GM21526 (cell line): ENCODE data around the gene GLG1.
"Not testable (repeated sequence)": the region's sequence is repeated elsewhere in the genome, so short reads cannot be mapped to it uniquely, and the experiment has no call there.

Experiments
- ATAC-seq: cut with Tn5 transposase; IDR thresholded peaks from one replicate; pipeline ENCODE4 v1.9.1; 2021; ENCODE audit warnings: moderate library complexity; ENCODE audit not compliant: unreplicated experiment, low FRiP score

GLG1 gene

DNA sequence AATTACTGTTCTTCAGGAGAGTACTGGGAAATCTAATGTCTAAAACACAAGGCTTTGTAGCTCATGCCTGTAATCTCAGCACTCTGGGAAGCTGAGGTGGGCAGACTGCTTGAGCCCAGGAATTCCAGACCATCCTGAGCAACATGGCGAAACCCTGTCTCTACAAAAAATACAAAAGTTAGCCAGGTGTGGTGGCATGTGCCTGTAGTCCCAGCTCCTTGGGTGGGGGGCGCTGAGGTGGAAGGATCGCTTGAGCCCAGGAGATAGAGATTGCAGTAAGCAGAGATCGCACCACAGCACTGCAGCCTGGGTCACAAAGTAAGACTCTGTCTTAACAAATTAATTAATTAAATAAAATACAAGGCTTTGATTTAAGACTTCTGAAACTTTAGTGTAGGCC lies 60.8 kb downstream of the GLG1 start:
- ATAC-seq = not testable (repeated sequence)

DNA sequence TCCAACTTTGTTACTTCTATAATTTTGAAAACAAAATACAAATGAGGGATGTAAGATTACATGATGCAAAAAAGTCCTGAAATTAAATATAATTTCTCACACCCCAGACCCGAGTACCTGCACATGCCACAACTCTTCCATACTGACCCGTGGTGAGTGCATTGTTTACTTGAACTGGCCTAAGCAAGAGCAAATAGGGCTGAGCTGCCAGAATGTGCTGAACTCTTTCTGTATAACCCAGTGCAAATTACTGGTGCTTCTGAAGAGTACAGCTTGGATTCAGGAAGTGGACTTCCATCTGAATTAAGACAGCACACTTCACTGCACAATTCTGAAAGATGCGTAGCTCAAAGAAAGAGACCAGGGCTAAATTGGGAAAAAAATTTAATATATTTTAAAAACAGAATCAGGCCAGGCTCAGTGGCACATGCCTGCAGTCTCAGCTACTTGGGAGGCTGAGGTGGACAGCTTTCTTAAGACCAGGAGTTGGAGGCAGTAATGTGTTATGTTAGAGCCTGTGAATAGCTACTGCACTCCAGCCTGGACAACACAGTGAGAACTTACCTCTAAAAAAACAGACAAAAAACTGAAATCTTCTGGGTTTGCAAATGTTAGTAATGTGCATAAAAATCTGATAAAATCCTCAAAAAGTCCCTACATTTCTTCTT lies 63.9 kb downstream of the GLG1 start:
- not testable (repeated sequence) for ATAC-seq

DNA sequence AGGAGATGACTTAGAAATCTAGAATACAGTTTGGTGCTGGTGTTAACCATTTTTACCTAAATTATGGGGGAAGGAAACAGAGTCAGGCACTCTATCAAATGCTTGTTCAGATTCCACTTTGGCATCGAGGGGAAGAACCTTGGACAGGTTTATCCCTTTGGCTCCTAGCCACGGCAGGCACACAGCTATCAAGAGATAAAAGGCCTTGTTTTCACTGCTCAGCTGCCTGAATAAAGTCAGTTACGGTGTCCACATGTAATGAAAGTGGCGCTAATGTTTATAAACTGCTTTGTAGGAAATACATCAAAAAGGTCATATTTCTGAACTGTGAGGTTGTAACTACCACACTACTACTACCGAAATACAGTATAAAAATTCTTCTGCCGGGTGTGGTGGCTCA lies 66.3 kb downstream of the GLG1 start:
- ATAC-seq = not testable (repeated sequence)

DNA sequence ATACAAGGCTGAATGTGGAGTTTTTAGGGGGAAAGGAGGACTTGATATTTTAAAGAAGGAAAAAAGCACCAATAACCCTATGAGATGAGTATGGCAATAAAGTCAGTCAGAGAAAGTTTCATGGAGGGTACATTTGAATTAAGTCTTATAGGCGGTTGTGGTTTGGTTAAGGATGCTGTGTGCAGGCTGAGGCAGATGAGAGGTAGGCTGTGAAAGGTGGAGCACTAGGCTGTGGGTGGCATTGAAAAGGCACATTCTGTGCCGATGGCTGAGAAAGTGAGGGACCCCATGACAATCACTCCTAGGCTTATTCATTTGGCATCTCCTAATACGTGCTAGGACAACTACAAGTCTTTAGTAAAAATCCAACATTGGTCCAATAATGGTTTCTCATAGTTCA lies 68.1 kb downstream of the GLG1 start:
- not testable (repeated sequence) for ATAC-seq

DNA sequence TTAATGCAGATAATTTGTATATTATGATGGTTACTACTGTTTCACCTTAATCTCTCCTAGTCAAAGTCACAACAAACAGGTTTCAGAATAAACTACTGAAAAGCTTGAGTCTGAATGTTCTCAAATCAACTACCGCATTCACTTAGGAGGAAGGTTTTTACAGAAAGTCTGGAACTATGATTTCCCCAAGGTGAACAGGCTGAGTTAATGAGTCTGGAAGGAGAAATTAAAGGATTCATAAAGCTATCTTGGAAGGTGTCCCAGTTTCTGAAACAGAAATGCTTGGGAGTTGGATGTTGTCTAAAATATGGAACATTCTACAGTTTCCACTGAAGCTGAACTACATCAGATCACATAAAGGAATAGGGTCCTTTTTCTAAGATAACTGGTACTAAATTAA lies 69.2 kb downstream of the GLG1 start:
- not testable (repeated sequence) for ATAC-seq

DNA sequence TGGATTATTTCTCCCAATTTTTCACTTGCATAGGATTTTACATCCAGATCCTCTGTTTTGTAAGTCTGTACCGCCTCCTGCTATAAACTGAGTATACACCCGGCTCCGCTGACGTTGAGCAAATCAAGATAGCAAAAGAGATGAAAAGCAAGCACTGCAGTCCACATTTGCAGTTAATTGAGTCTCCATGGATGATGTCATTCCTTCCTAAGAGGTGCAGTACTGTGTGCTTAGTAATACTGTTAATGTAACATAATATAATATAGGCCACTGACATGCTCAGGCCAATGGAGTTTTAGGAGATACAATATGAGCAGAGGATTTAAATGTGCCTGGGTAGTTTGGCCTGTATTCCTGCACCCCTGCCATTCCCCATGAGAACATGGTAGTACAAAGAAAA lies 72.3 kb downstream of the GLG1 start:
- not testable (repeated sequence) for ATAC-seq

DNA sequence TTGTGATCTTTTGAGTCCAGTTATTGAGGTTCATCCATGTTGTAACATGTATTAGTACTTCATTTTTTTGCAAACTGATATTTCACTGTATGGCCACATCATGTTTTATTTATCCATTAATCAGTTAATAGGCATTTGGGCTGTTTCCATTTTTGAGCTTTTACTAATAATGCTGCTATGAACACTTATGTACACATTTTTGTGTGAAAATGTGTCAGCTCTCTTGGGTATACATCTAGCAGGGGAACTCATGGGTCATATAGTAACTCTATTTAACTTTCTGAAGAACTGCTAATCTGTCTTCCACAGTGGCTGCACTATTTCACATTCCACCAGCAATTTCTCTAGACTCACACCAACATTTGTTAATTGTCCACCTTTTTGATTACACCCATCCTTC lies 82.0 kb downstream of the GLG1 start:
- ATAC-seq = no peak

DNA sequence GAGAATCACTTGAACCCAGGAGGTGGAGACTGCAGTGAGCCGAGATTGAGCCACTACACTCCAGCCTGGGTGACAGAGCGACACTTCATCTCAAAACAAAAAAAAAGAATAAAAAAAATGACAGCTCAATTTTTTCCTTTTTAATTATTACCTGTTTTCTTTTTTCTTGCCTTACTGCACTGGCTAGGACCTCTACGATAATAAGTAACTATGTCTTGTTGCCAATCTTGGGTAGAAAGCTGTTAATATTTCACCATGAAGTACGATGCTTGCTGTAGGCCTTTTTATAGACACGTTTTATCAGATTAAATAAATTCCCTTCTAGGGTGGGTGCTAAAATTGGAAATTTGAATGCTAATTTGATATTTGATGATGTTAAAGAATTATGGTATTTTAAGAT lies 82.8 kb downstream of the GLG1 start:
- no peak for ATAC-seq

DNA sequence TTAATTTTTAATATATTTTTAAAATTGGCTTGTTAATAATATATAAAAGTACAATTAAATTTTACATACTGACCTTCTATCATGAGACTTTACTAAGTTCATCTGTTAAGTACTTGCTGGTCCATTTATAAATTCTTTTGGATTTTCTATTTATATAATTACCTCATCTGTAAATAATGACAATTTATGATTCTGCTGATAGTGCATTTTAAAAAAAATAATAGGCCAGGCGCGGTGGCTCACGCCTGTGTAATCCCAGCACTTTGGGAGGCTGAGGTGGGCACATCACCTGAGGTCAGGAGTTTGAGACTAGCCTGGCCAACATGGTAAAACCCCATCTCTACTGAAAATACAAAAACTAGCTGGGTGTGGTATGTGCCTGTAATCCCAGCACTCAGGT lies 83.2 kb downstream of the GLG1 start:
- not testable (repeated sequence) for ATAC-seq

DNA sequence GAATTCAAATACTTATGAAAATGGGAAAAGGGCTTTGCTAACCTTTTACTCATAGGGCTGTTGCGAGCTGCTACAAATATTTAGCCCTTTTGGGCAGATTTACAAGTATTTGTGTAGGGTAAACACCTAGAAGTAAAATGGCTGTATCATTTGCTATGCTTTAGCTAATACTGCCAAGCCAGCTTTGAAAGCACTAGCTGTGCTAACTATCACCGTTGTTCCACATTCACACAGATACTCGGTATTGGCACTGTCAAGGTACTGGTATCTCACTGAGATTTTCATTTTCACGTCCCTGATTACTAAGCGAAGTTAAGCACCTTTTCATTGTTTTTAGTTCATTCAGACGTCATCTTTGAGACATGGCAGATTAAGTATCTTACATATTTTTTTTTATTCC lies 84.8 kb downstream of the GLG1 start:
- ATAC-seq = no peak

DNA sequence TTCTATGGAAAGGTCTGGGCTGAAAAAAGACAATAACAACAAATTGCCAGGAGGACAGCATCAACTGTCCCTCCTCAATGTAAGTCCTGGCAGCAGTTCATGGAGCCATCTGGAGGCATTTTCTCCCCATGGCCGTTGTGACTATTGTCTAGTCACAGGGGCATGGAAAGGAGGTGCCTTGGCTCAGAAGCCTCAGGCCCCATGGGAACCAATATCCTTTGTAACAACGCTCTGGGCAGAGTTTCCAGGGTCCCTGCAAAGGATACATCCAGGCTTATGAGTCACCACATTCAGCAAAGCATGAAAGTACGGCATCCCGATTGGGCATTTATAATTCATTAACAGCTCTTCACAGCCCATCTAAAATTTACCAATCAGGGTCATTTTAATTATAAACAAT lies 85.2 kb downstream of the GLG1 start:
- ATAC-seq = no peak

DNA sequence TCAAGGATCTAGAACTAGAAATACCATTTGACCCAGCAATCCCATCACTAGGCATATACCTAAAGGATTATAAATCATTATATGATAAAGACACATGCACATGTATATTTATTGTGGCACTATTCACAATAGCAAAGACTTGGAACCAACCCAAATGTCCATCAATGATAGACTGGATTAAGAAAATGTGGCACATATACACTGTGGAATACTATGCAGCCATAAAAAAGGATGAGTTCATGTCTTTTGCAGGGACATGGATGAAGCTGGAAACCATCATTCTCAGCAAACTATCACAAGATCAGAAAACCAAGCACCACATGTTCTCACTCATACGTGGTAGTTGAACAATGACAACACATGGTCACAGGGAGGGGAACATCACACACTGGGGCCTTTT lies 88.0 kb downstream of the GLG1 start:
- ATAC-seq = not testable (repeated sequence)

DNA sequence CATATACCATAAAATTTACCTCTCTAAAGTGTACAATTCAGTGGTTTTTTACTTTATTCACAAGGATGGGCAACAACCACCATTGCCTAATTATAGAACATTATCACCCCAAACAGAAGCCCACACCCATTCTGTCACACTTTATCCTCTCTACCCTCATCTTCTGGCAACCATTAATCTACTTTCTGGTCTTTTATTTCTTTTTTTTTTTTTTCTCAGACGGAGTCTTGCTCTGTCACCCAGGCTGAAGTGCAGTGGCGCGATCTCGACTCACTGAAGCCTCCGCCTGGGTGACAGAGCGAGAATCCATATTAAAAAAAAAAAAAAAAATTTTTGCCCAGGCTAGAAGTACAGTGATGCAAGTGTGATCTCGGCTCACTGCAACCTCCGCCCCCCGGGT lies 95.0 kb downstream of the GLG1 start:
- no peak for ATAC-seq

DNA sequence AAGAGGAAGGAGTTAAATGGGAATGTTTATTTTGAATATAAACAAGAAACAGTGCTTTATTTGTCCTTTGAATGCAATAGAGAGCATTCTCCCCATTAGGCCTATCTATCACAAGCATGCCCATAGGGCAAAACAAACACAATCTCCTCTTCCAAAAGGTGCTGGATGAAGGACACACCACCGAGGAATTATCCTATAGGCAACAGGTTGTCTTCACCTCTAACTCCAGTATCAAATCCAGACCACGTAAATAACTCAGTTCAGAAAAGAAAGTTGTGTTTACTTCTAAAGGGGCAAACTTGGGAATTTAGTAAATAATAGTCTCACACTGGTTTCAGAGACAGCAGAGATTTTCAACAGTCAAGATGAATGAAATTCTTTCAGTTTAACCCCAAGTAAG lies 101.9 kb downstream of the GLG1 start:
- no peak for ATAC-seq

DNA sequence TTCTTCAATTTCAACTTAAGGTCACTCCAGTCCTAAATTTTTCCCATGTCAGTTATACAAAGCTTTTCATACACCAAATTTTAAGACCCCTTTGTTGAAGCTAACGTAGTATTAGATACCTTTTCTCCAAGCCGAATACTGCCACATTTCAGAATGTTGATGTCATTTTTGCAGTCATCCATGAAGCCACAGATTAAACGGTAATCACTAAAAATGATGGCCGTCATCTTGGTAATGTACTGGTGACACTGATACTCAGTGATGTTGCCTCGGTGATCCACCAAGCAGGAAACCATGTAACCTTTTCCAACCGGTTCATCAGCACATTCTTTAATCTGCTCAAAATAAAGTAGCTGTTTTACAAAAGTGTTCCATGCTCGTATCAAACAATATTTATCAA lies 103.5 kb downstream of the GLG1 start:
- no peak for ATAC-seq

DNA sequence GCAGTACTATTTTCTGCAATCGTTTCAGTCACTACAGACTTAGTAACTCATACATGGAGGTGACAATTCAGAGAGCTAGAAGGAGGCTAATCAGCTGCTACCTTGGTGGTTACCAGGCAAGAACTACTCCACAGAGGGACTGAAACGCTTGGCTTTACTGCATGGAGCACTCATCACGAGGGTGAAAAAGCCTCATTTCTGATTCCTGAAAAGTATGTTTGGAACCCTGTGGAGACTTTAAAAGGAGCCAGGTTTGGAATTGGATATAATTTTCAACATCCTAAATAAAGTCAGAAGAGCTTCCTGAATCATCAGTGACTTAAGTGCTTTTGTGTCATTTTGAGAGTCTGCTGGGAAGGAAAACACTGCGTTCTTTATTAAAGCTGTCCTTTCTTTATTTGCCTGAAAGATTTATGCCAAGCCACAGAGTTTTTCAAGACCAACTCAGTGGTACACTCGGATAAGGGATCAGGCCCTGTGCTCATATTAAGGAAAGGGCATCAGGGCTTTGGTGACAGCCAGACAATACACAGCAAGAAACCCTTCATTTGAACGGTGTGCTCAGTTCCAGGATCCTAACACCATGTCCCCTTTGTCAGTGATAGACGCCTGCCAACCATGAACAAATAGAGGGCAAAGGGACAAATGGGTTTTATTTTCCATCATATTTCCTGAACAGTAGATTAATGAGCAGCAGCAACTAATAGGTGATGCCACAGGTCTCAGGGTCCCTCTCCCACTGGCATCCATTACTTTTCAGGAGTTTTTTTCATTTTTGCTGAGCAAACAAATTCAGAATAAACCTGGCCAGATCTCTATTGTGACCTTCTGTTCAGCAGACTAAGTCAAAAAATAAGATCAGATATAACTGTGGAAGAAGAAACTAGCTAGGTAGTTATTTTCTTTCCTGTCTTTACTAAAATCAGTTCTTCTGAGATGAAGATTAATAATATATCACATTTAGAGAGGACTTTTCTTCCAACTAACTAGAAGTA lies 105.1 kb downstream of the GLG1 start:
- ATAC-seq = no peak

DNA sequence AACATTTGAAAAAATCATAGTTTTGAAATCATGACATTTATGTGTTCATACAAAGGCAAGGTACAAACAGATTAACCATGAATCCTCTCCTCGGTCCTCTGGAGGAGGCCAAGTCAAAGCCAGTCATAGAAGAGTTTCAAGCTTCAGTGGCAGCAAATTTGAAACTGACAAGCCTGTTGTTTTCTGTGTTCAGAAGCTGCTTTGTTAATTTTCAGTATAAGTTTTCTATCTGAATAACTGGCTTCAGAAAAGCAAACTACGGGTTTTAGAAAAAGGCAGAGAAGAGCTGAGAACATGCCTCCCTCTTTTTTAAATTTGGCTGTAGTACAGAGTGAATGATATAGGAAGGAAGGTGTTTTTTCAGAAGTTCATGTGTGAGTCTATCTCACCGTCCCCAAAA lies 106.0 kb downstream of the GLG1 start:
- no peak for ATAC-seq

DNA sequence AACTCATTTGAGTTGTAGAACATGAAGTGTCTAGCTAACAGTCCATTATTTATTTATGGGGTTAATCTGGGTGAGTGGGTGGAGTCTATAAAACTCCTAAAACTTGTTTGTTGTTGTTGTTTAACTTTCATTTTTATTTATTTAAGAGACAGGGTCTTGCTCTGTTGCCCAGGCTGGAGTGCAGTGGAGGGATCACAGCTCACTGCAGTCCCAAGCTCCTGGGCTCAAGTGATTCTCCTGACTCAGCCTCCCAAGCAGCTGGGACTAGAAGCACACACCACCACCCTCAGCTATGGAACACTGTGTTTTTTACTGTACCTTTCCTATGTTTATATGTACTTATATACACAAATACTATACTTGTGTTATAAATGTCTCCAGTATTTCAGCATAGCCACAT lies 107.8 kb downstream of the GLG1 start:
- ATAC-seq = no peak

DNA sequence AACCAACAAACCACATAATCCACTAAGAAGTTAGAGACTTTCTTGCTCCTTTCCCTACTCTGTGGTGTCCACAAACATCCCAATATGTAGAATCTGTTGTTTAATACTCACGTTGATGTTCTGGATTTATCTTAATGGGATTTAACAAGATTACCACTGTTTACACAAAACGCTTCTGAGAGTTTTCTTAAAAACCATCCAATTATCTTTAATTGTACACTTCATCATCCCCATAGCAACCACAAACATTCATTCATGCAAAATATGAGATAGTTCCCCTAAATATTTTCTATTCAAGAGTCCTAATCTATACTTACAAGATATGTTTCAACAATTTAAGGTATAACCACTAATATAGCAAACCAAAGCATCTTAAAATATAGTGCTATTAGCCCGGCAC lies 109.2 kb downstream of the GLG1 start:
- ATAC-seq = no peak

DNA sequence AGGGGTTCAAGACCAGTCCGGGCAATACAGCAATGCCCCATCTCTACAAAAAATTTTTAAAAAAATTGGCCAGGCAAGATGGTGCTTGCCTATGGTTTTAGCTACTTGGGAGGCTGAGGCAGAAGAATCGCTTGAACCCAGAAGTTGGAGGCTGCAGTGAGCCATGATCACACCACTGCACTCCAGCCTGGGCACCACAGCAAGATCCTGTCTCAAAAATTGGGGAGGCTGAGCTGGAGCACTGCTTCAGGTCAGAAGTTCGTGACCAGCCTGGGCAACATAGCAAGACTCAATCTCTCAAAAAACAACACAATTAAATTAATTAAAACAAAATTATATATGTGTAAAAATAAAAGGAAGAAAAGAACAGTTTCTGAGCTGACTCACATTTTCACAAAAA lies 110.9 kb downstream of the GLG1 start:
- ATAC-seq = no peak

DNA sequence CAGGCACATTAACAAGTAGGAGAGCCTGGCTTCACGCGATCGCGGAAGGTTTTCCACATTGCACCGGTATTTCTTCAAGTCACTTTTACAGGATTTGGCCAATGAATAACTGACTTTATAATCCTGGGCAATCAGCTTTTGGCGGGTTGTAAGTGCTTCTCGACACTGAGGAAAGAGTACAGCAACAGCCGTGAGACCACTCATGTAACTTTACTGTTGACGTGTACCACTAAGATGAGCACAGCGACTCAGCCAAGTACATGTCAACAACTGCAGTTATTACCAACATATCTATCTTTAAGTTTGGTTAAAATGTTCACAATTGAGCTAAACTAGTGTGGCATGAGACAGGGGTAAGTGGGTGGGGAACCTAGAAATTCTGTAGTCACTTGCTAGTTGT lies 113.9 kb downstream of the GLG1 start:
- no peak for ATAC-seq
